Parathyroid adenoma (tissue), 2 donors: ENCODE data around the gene DSCAM.

ENCODE experiments used
- H2AFZ ChIP-seq: fragments of 300-600 bp; sonication (generic); one replicate; pipeline ENCODE4 v1.7.0; 2017; ENCODE audit warnings: antibody characterized with exemption, mild to moderate bottlenecking
- H3K27ac ChIP-seq: fragments of 300-600 bp; sonication (generic); one replicate; pipeline ENCODE4 v1.7.0; 2017
- H3K27me3 ChIP-seq: fragments of 300-600 bp; sonication (generic); one replicate; pipeline ENCODE4 v1.7.0; 2017; ENCODE audit warnings: low read length; ENCODE audit not compliant: control insufficient read depth, insufficient read depth
- H3K36me3 ChIP-seq: fragments of 300-600 bp; sonication (generic); one replicate; pipeline ENCODE4 v1.7.0; 2017; ENCODE audit warnings: low read length; ENCODE audit not compliant: control insufficient read depth, insufficient read depth
- H3K4me1 ChIP-seq: fragments of 300-600 bp; sonication (generic); one replicate; pipeline ENCODE4 v1.7.0; 2017; ENCODE audit warnings: control low read depth
- H3K4me2 ChIP-seq: fragments of 300-600 bp; sonication (generic); one replicate; pipeline ENCODE4 v1.7.0; 2017; ENCODE audit warnings: low read length
- H3K4me3 ChIP-seq: fragments of 300-600 bp; sonication (generic); one replicate; pipeline ENCODE4 v1.7.0; 2017; ENCODE audit warnings: low read depth, low read length
- H3K79me2 ChIP-seq: fragments of 300-600 bp; sonication (generic); one replicate; pipeline ENCODE4 v1.7.0; 2017; ENCODE audit warnings: control low read depth
- H3K9ac ChIP-seq: fragments of 300-600 bp; sonication (generic); one replicate; pipeline ENCODE4 v1.7.0; 2017; ENCODE audit warnings: mild to moderate bottlenecking
- H3K9me3 ChIP-seq: fragments of 300-600 bp; sonication (generic); one replicate; pipeline ENCODE4 v1.7.0; 2017; ENCODE audit warnings: low read length; ENCODE audit not compliant: control insufficient read depth
- CTCF ChIP-seq: fragments of 300-600 bp; sonication (generic); IDR thresholded peaks from one replicate; pipeline ENCODE4 v1.7.0; 2017; ENCODE audit warnings: antibody characterized with exemption, mild to moderate bottlenecking
- donor health status: primary hyperparathyroidism.

The DSCAM gene

DNA sequence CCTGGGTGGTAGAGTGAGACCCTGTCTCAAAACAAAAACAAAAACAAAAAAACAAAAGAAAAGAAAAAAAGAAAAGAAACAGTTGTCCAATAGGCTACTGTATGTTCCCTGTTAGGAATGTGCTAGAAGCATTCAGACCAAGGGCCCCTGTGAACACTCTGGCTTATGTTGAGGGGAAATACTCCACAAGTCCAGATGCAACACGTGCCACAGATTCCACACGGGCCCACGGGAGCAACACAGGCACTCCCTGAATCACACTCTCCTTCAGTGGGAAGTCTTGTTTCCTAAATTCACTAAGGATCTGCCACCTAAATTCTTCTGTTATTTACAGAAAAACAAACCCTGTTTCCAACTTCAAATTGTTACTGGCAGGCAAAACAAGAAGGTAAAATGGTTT is 688.6 kb downstream of the DSCAM start:
- H3K4me3 ChIP-seq, result no peak overlapping the region
- no peaks in the 10 kb centered on the region for H3K36me3 ChIP-seq
- no peak for TF ChIP-seq CTCF
- no peak overlapping the region for H3K4me2 ChIP-seq
- H3K27ac ChIP-seq, result no peak overlapping the region
- no peak overlapping the region for H2AFZ ChIP-seq
- no peaks in the 10 kb centered on the region for H3K79me2 ChIP-seq
- H3K4me1 ChIP-seq, result no peaks in the 10 kb centered on the region
- no peaks in the 10 kb centered on the region for H3K9me3 ChIP-seq
- no peak overlapping the region for H3K9ac ChIP-seq
- H3K27me3 ChIP-seq, result no peaks in the 10 kb centered on the region

DNA sequence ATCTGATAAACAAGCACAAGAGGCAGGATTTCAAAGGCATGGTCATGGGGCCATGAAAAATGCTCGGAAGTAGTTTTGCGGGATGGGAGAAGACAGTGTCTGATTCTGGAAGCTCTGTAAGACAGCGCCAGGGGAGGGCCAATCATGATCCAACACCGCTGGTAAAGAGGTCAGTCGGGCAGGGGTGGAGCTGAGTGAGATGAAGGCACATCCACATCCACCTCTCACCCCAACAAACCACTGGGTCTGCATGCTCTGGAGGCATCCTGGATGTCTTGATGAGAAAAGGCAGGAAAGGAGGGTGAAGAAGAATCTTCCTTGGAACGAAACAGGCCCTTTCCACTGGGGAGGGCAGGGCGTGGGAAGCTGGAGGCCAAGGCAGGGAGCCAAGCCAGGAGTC is 691.4 kb downstream of the DSCAM start:
- no peaks in the 10 kb centered on the region for H3K27me3 ChIP-seq
- no peaks in the 10 kb centered on the region for H3K4me1 ChIP-seq
- no peak overlapping the region for H2AFZ ChIP-seq
- H3K79me2 ChIP-seq, result no peaks in the 10 kb centered on the region
- H3K4me2 ChIP-seq, result no peak overlapping the region
- no peak overlapping the region for H3K27ac ChIP-seq
- H3K4me3 ChIP-seq, result no peak overlapping the region
- no peak for TF ChIP-seq CTCF
- no peaks in the 10 kb centered on the region for H3K36me3 ChIP-seq
- H3K9me3 ChIP-seq, result no peaks in the 10 kb centered on the region
- no peak overlapping the region for H3K9ac ChIP-seq

- Histone ChIP-seq H2AFZ (no peak overlapping the region), H3K4me3 (no peak overlapping the region), H3K4me2 (no peak overlapping the region), H3K27me3 (no peaks in the 10 kb centered on the region), H3K27ac (no peak overlapping the region), H3K4me1 (no peaks in the 10 kb centered on the region), H3K9me3 (no peaks in the 10 kb centered on the region), H3K9ac (no peak overlapping the region), H3K79me2 (no peaks in the 10 kb centered on the region), H3K36me3 (no peaks in the 10 kb centered on the region)
- no peak for TF ChIP-seq CTCF
These were observed 693.6 kb downstream of the DSCAM start for GRCh38 chr21:40153351-40153750.

GRCh38 chr21:40152476-40152875 is 694.5 kb downstream of the DSCAM start:
- Histone ChIP-seq H3K4me1 (no peaks in the 10 kb centered on the region), H3K36me3 (no peaks in the 10 kb centered on the region), H3K27me3 (no peaks in the 10 kb centered on the region), H3K4me3 (no peak overlapping the region), H3K9me3 (no peaks in the 10 kb centered on the region), H3K27ac (no peak overlapping the region), H3K79me2 (no peaks in the 10 kb centered on the region), H3K4me2 (no peak overlapping the region), H2AFZ (no peak overlapping the region), H3K9ac (no peak overlapping the region)
- no peak for TF ChIP-seq CTCF

DNA sequence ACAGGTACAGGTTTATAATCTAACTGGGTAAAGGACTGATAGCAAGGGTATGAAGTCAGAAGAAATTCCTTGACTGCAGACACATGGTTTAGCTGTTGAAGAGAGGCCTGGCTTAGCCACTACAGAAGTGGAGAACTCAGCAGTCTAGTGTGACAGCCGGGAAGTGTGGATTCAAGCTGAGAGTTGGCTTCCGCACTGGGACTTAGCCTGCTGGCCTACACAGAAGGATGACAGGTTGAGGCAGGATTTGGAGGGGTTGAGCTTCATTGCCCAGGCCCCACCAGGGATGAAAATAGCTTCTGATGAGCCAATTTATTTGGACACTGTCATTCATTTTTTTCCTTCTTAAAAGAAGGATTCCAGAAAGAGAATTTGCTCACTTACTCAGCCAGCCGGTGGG is 695.3 kb downstream of the DSCAM start:
- TF ChIP-seq CTCF, result no peak
- no peak overlapping the region for H2AFZ ChIP-seq
- H3K36me3 ChIP-seq, result no peaks in the 10 kb centered on the region
- no peaks in the 10 kb centered on the region for H3K4me1 ChIP-seq
- H3K9me3 ChIP-seq, result no peaks in the 10 kb centered on the region
- H3K9ac ChIP-seq, result no peak overlapping the region
- H3K79me2 ChIP-seq, result no peaks in the 10 kb centered on the region
- H3K4me3 ChIP-seq, result no peak overlapping the region
- H3K4me2 ChIP-seq, result no peak overlapping the region
- no peaks in the 10 kb centered on the region for H3K27me3 ChIP-seq
- no peak overlapping the region for H3K27ac ChIP-seq
